Prostate gland (tissue), 2 donors: ENCODE data around the gene TMEM214. TPM values are rescaled to one million over a fixed set of nuclear protein-coding genes. Genes with fewer than 3 reads are reported as not detected.
A peak's percentile ranks its signal among the peaks of the same experiment; 100 is the strongest.

ENCODE experiments used
- DNase-seq: peaks from one replicate; pipeline ENCODE4 v3.0.0-alpha.2; 2019; ENCODE audit warnings: low spot score
- H3K27ac ChIP-seq, 2 donors: fragments of 200-600 bp; sonication (generic); 2 replicates each; pipeline ENCODE4 v1.5.1; 2017 to 2019
- H3K27me3 ChIP-seq: fragments of 200-600 bp; sonication (generic); replicated peaks from 2 replicates; pipeline ENCODE4 v1.5.1; 2019; ENCODE audit not compliant: insufficient read depth
- H3K36me3 ChIP-seq, 2 donors: fragments of 200-600 bp; sonication (generic); 1 replicate in 1 of 2; 2 replicates in 1 of 2; pipeline versions ENCODE4 v1.5.1 to v1.8.1; 2017 to 2019
- H3K4me1 ChIP-seq: fragments of 200-600 bp; sonication (generic); replicated peaks from 2 replicates; pipeline ENCODE4 v1.5.1; 2019
- H3K4me3 ChIP-seq, 2 donors: fragments of 200-600 bp; sonication (generic); 2 replicates each; pipeline ENCODE4 v1.5.1; 2017 to 2019
- H3K9me3 ChIP-seq: fragments of 200-600 bp; sonication (generic); 2 replicates; pipeline ENCODE4 v1.5.1; 2017
- CTCF ChIP-seq, 4 experiments: fragments of 200-600 bp in 2 of 4; fragments of 450-650 bp in 2 of 4; sonication (generic) in 2 of 4; IDR thresholded peaks; 1 replicate in 3 of 4; 2 replicates in 1 of 4; pipeline ENCODE4 v1.5.1; 2016 to 2019; ENCODE audit warnings: antibody characterized with exemption in 4 of 4, mild to moderate bottlenecking in 2 of 4, moderate library complexity in 2 of 4
- POLR2A ChIP-seq: fragments of 450-650 bp; IDR thresholded peaks from one replicate; pipeline ENCODE4 v1.6.1; 2016; ENCODE audit warnings: antibody characterized with exemption, mild to moderate bottlenecking
- POLR2AphosphoS5 ChIP-seq: sonication (generic); formaldehyde crosslinking; IDR thresholded peaks from one replicate; pipeline ENCODE4 v1.6.1; 2017; ENCODE audit warnings: antibody characterized with exemption
- WGBS: methylation state at CpG from one replicate; pipeline ENCODE4 v1.1.5; 2018; 5-methylcytosine and 5-hydroxymethylcytosine counted together
- intact Hi-C: fragments of 100-400 bp; cut with DNase I; formaldehyde crosslinking; loops from one replicate; pipeline ENCODE4 v1.14.2; 2022
- total RNA-seq, 2 donors: library from RNA; depleted of rRNA; stranded (reverse); fragments of >200 nt; gene quantifications; one replicate each; pipeline ENCODE4 v1.1.0, GENCODE V29; 2016

TMEM214 gene
- total RNA-seq, 2 donors from 2014 or later = 44.5 to 75.9 TPM

GRCh38 chr2:27029051-27029450, 3.7 kb upstream of the TMEM214 start:
- Histone ChIP-seq H3K27me3 (no peaks in the 10 kb centered on the region), H3K4me3 (no peak overlapping the region), H3K4me1 (no peaks in the 10 kb centered on the region), H3K9me3 (no peaks in the 10 kb centered on the region), H3K36me3 (no peaks in the 10 kb centered on the region), H3K27ac (no peak overlapping the region)
- DNase-seq = no peak
- WGBS = 95% methylated on average over 2 of the region's 2 CpGs
- intact Hi-C loops = no loop called here
- TF ChIP-seq POLR2AphosphoS5 (no peak), CTCF (IDR thresholded peaks at IDR 0.05) (no peak), POLR2A (no peak)

- Histone ChIP-seq H3K27ac (peak overlapping the region; percentile 79 to 84), H3K27me3 (no peaks in the 10 kb centered on the region), H3K4me3 (peak overlapping the region; percentile 96), H3K9me3 (no peaks in the 10 kb centered on the region), H3K4me1 (no peaks in the 10 kb centered on the region), H3K36me3 (peaks cover 19% of the 10 kb centered on the region in 2 donors)
- intact Hi-C loops = loop anchor here (5.0 kb wide), 1 partner anchor 49 kb away; no protein-coding TSS in a partner anchor
- no peak for DNase-seq
- 10% methylated on average over 8 of the region's 11 CpGs for WGBS
- TF ChIP-seq POLR2A = no peak
- TF ChIP-seq CTCF (IDR thresholded peaks at IDR 0.05) = no peak
- no peak for TF ChIP-seq POLR2AphosphoS5
Measured at GRCh38 chr2:27033253-27033852, 588 bp downstream of the TMEM214 start.

GRCh38 chr2:27038012-27038411, 5.2 kb downstream of the TMEM214 start:
- Histone ChIP-seq H3K27ac (no peak overlapping the region), H3K4me1 (no peaks in the 10 kb centered on the region), H3K36me3 (peaks cover 39 to 47% of the 10 kb centered on the region in 2 donors), H3K9me3 (no peaks in the 10 kb centered on the region), H3K27me3 (no peaks in the 10 kb centered on the region), H3K4me3 (no peak overlapping the region)
- 85% methylated on average over 6 of the region's 6 CpGs for WGBS
- intact Hi-C loops = no loop called here
- TF ChIP-seq POLR2AphosphoS5 = no peak
- no peak for TF ChIP-seq CTCF (IDR thresholded peaks at IDR 0.05)
- no peak for TF ChIP-seq POLR2A
- DNase-seq = no peak

GRCh38 chr2:27038631-27039339, 6.0 kb downstream of the TMEM214 start:
- WGBS = 81% methylated on average over 17 of the region's 17 CpGs
- Histone ChIP-seq H3K27ac (no peak overlapping the region), H3K4me3 (no peak overlapping the region), H3K36me3 (peaks cover 39 to 47% of the 10 kb centered on the region in 2 donors), H3K4me1 (no peaks in the 10 kb centered on the region), H3K27me3 (no peaks in the 10 kb centered on the region), H3K9me3 (no peaks in the 10 kb centered on the region)
- intact Hi-C loops = no loop called here
- DNase-seq = no peak
- TF ChIP-seq POLR2A (no peak), POLR2AphosphoS5 (no peak), CTCF (IDR thresholded peaks at IDR 0.05) (no peak)

- 87% methylated on average over 6 of the region's 6 CpGs for WGBS
- Histone ChIP-seq H3K4me1 (no peaks in the 10 kb centered on the region), H3K36me3 (peaks cover 39 to 47% of the 10 kb centered on the region in 2 donors), H3K27me3 (no peaks in the 10 kb centered on the region), H3K9me3 (no peaks in the 10 kb centered on the region), H3K4me3 (no peak overlapping the region), H3K27ac (no peak overlapping the region)
- TF ChIP-seq CTCF (IDR thresholded peaks at IDR 0.05) (no peak), POLR2AphosphoS5 (no peak), POLR2A (no peak)
- intact Hi-C loops = no loop called here
- no peak for DNase-seq
Measured at GRCh38 chr2:27039426-27039825, 6.7 kb downstream of the TMEM214 start.
